CD14-positive monocyte (primary cell): ENCODE measurements around the gene TTC12. TPM values are rescaled to one million over a fixed set of nuclear protein-coding genes. Genes with fewer than 3 reads are reported as not detected.

Source experiments
- DNase-seq, 3 donors: peaks; one replicate each; pipeline ENCODE4 v3.0.0-alpha.2; 2011 to 2022
- H2AFZ ChIP-seq: 2 replicates; pipeline ENCODE4 v1.6.0; 2012; ENCODE audit warnings: mild to moderate bottlenecking, low read depth, low read length, inconsistent platforms; ENCODE audit not compliant: insufficient read depth, poor library complexity, severe bottlenecking
- H3K27ac ChIP-seq, 2 donors: 1 replicate in 1 of 2; 2 replicates in 1 of 2; pipeline ENCODE4 v1.5.1; 2012 to 2013; ENCODE audit warnings: low read length in 2 of 2, control low read depth in 1 of 2, inconsistent platforms in 1 of 2, low read depth in 1 of 2, mild to moderate bottlenecking in 1 of 2
- H3K27me3 ChIP-seq, 2 donors: one replicate each; pipeline versions ENCODE4 v1.6.0 to v1.6.1; 2011 to 2013; ENCODE audit warnings: low read length in 2 of 2; ENCODE audit not compliant: control insufficient read depth in 2 of 2, insufficient read depth in 2 of 2
- H3K36me3 ChIP-seq, 2 donors: replicated peaks in 1 of 2; 1 replicate in 1 of 2; 2 replicates in 1 of 2; pipeline versions ENCODE4 v1.5.1 to v1.6.1; 2012 to 2013; ENCODE audit warnings: low read length in 2 of 2, control low read depth in 1 of 2, inconsistent platforms in 1 of 2, mild to moderate bottlenecking in 1 of 2; ENCODE audit not compliant: insufficient read depth in 2 of 2, control insufficient read depth in 1 of 2
- H3K4me1 ChIP-seq, 2 donors: 1 replicate in 1 of 2; 2 replicates in 1 of 2; pipeline versions ENCODE4 v1.5.1 to v1.6.1; 2012 to 2013; ENCODE audit warnings: low read length in 2 of 2, control low read depth in 1 of 2, inconsistent platforms in 1 of 2, mild to moderate bottlenecking in 1 of 2, moderate library complexity in 1 of 2; ENCODE audit not compliant: insufficient read depth in 2 of 2, control insufficient read depth in 1 of 2
- H3K4me2 ChIP-seq: replicated peaks from 2 replicates; pipeline ENCODE3; 2012; ENCODE audit warnings: low read length, moderate library complexity, mild to moderate bottlenecking; ENCODE audit not compliant: poor library complexity, severe bottlenecking; ENCODE audit errors: extremely low read depth
- H3K4me3 ChIP-seq, 3 experiments: fragments of 200-600 bp in 1 of 3; sonication (generic) in 1 of 3; replicated peaks in 1 of 3; 1 replicate in 2 of 3; 2 replicates in 1 of 3; pipeline ENCODE4 v1.5.1; 2011 to 2013; ENCODE audit warnings: low read length in 3 of 3, mild to moderate bottlenecking in 3 of 3, control low read depth in 2 of 3, low read depth in 2 of 3, inconsistent platforms in 1 of 3, moderate library complexity in 1 of 3
- H3K79me2 ChIP-seq: 2 replicates; pipeline ENCODE4 v1.6.0; 2012; ENCODE audit warnings: mild to moderate bottlenecking, control low read depth, inconsistent platforms, low read length, moderate library complexity; ENCODE audit not compliant: insufficient read depth
- H3K9ac ChIP-seq: 2 replicates; pipeline ENCODE4 v1.6.0; 2017; ENCODE audit warnings: low read length, mild to moderate bottlenecking; ENCODE audit not compliant: insufficient read depth, poor library complexity, severe bottlenecking
- H3K9me3 ChIP-seq, 2 donors: replicated peaks in 1 of 2; 1 replicate in 1 of 2; 2 replicates in 1 of 2; pipeline versions ENCODE4 v1.5.1 to v1.6.1; 2012 to 2013; ENCODE audit warnings: low read length in 2 of 2, control low read depth in 1 of 2; ENCODE audit not compliant: control insufficient read depth in 1 of 2, insufficient read depth in 1 of 2
- H4K20me1 ChIP-seq: 2 replicates; pipeline ENCODE4 v1.6.0; 2012; ENCODE audit warnings: mild to moderate bottlenecking, low read length, control low read depth, moderate library complexity; ENCODE audit not compliant: insufficient read depth
- H3K27ac Mint-ChIP-seq, 7 donors: one replicate each; pipeline ENCODE4 v1.8.0; 2020; ENCODE audit warnings: mild to moderate bottlenecking in 7 of 7, mixed read lengths in 7 of 7, moderate library complexity in 6 of 7, inconsistent platforms in 2 of 7
- H3K27me3 Mint-ChIP-seq, 3 donors: one replicate each; pipeline ENCODE4 v1.8.0; 2021 to 2022; ENCODE audit warnings: low read depth in 3 of 3, mild to moderate bottlenecking in 3 of 3, mixed read lengths in 3 of 3, moderate library complexity in 3 of 3, inconsistent platforms in 1 of 3
- H3K36me3 Mint-ChIP-seq, 2 donors: one replicate each; pipeline ENCODE4 v1.8.0; 2020; ENCODE audit warnings: mixed read lengths in 2 of 2, inconsistent platforms in 1 of 2, mild to moderate bottlenecking in 1 of 2
- H3K4me1 Mint-ChIP-seq: one replicate; pipeline ENCODE4 v1.8.0; 2020; ENCODE audit warnings: mild to moderate bottlenecking, mixed read lengths
- H3K4me3 Mint-ChIP-seq, 2 donors: one replicate each; pipeline ENCODE4 v1.8.0; 2020; ENCODE audit warnings: mild to moderate bottlenecking in 2 of 2, mixed read lengths in 2 of 2, moderate library complexity in 1 of 2
- H3K9me3 Mint-ChIP-seq, 7 donors: one replicate each; pipeline ENCODE4 v1.8.0; 2020 to 2022; ENCODE audit warnings: mixed read lengths in 7 of 7, mild to moderate bottlenecking in 6 of 7, moderate library complexity in 6 of 7, inconsistent platforms in 2 of 7
- WGBS: methylation state at CpG from one replicate; pipeline ENCODE4 v1.1.5; 2013; ENCODE audit warnings: missing lambda C conversion rate; ENCODE audit not compliant: insufficient coverage; 5-methylcytosine and 5-hydroxymethylcytosine counted together
- intact Hi-C, 2 donors: fragments of 100-400 bp; cut with micrococcal nuclease; formaldehyde crosslinking; loops; one replicate each; pipeline versions ENCODE4 v1.15.0 to v1.15.1; 2023
- polyA plus RNA-seq, 3 donors: library from polyadenylated mRNA; depleted of rRNA in 1 of 3; unstranded in 2 of 3; stranded (reverse) in 1 of 3; fragments of 300-500 nt in 2 of 3; fragments of >200 nt in 1 of 3; fragmentation: Illumina TruSeq in 2 of 3; gene quantifications; 1 replicate in 2 of 3; 2 replicates in 1 of 3; pipeline ENCODE4 v1.2.3, GENCODE V29; 2012 to 2021
- TF ChIP-seq, protein P1 (sequence below): fragments of 200-600 bp; IDR thresholded peaks from one replicate; pipeline ENCODE4 v1.8.0; 2022; ENCODE audit warnings: antibody characterized with exemption, mild to moderate bottlenecking

The TTC12 gene
- polyA plus RNA-seq, 3 donors: 1.7 to 3.0 (median 2.4) TPM

DNA sequence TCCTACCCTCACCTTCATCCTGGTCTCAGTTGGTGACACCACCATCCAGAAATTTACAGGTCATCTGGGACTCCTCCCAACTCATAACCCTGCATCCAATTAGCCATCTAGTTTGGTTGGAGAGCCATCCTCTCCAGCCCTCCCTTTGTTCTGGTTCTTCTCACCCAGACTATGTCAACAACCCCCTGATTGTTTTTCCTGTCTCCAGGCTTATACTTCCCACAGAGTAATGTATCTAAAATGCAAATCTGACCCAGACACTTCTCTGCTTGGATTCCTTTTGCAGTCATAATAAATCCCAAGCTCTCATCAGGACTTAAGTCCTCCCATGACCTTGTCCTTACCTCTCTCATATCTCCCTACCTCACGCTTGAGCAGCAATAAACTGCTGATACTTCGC, 3.0 kb downstream of the TTC12 start:
- H3K79me2 ChIP-seq: no peaks in the 10 kb centered on the region
- no peak overlapping the region for H3K4me2 ChIP-seq
- H3K36me3 Mint-ChIP-seq: peaks cover 0 to 5% of the 10 kb centered on the region in 2 donors
- H3K4me3 ChIP-seq: no peak overlapping the region
- no peak overlapping the region for H3K4me3 Mint-ChIP-seq
- H3K9ac ChIP-seq: no peak overlapping the region
- H3K36me3 ChIP-seq: no peaks in the 10 kb centered on the region
- H3K9me3 Mint-ChIP-seq: peaks cover 0 to 2% (median 0%) of the 10 kb centered on the region in 7 donors
- H3K4me1 Mint-ChIP-seq: peaks cover 11% of the 10 kb centered on the region
- peak overlapping the region in 1 of 7 donors; percentile 51 for H3K27ac Mint-ChIP-seq
- H3K27me3 Mint-ChIP-seq: peaks cover 0 to 2% (median 0%) of the 10 kb centered on the region in 3 donors
- TF ChIP-seq, protein P1, sequence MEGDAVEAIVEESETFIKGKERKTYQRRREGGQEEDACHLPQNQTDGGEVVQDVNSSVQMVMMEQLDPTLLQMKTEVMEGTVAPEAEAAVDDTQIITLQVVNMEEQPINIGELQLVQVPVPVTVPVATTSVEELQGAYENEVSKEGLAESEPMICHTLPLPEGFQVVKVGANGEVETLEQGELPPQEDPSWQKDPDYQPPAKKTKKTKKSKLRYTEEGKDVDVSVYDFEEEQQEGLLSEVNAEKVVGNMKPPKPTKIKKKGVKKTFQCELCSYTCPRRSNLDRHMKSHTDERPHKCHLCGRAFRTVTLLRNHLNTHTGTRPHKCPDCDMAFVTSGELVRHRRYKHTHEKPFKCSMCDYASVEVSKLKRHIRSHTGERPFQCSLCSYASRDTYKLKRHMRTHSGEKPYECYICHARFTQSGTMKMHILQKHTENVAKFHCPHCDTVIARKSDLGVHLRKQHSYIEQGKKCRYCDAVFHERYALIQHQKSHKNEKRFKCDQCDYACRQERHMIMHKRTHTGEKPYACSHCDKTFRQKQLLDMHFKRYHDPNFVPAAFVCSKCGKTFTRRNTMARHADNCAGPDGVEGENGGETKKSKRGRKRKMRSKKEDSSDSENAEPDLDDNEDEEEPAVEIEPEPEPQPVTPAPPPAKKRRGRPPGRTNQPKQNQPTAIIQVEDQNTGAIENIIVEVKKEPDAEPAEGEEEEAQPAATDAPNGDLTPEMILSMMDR: no peak
- H4K20me1 ChIP-seq: no peaks in the 10 kb centered on the region
- no peaks in the 10 kb centered on the region for H3K27me3 ChIP-seq
- no peak overlapping the region for H2AFZ ChIP-seq
- H3K27ac ChIP-seq: no peak overlapping the region
- DNase-seq: no peak
- H3K4me1 ChIP-seq: peaks cover 11 to 13% of the 10 kb centered on the region in 2 donors
- intact Hi-C loops: loop anchor here (10.0 kb wide), 4 partner anchors 457 to 1553 kb away; partner anchors contain the start of genes CLDN25 (in 1 of the 2), PPP2R1B (in 1 of the 2), USP28 (in 1 of the 2) and ZW10 (in 1 of the 2)
- H3K9me3 ChIP-seq: no peaks in the 10 kb centered on the region
- WGBS: 100% methylated on average over 2 of the region's 2 CpGs

DNA sequence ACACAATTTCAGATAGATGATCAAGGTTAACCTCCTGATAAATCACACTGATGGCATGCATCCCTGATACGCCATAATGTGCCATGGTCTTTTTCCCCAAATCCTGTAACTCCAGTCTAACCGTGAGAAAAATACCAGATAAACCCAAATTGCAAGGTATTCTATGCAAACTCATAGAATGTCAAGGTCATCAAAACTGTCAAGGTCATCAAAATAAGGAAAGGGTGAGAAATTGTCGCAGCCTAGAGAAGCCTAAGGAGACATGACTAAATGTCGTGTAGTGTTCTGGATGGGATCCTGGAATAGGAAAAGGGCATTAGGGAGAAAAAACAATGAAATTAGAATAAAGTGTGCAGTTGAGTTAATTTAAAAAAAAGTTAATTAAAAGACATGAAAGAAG, 4.7 kb downstream of the TTC12 start:
- no peak overlapping the region for H2AFZ ChIP-seq

More for the DNA sequence above, 4.7 kb downstream of the TTC12 start:
- no peak overlapping the region for H3K27ac Mint-ChIP-seq
- peaks cover 0 to 2% (median 0%) of the 10 kb centered on the region in 7 donors for H3K9me3 Mint-ChIP-seq
- Histone ChIP-seq H3K9me3 (no peaks in the 10 kb centered on the region), H3K4me1 (peaks cover 7 to 9% of the 10 kb centered on the region in 2 donors), H3K4me2 (no peak overlapping the region), H3K36me3 (no peaks in the 10 kb centered on the region), H3K9ac (no peak overlapping the region), H3K27me3 (no peaks in the 10 kb centered on the region), H3K79me2 (no peaks in the 10 kb centered on the region), H3K4me3 (no peak overlapping the region), H3K27ac (no peak overlapping the region), H4K20me1 (no peaks in the 10 kb centered on the region)
- peaks cover 0 to 5% of the 10 kb centered on the region in 2 donors for H3K36me3 Mint-ChIP-seq
- 96% methylated on average over 3 of the region's 4 CpGs for WGBS
- TF ChIP-seq, protein P1: no peak
- no peak for DNase-seq
- H3K4me1 Mint-ChIP-seq: peaks cover 5% of the 10 kb centered on the region
- intact Hi-C loops: loop anchor here (10.0 kb wide), 4 partner anchors 456 to 1554 kb away; partner anchors contain the start of genes CLDN25 (in 1 of the 2), PPP2R1B (in 1 of the 2), USP28 (in 1 of the 2) and ZW10 (in 1 of the 2)
- H3K27me3 Mint-ChIP-seq: peaks cover 0 to 3% (median 0%) of the 10 kb centered on the region in 3 donors
- H3K4me3 Mint-ChIP-seq: no peak overlapping the region
